GM10266 (cell line): ENCODE results near the gene ACSF3.

Experiments used
- DNase-seq: peaks from one replicate; pipeline ENCODE4 v3.0.0; 2012; ENCODE audit errors: extremely low spot score
- TF ChIP-seq, protein P1 (sequence below): IDR thresholded peaks from 2 replicates; pipeline ENCODE4 v1.5.1; 2012; ENCODE audit warnings: mild to moderate bottlenecking, low read depth; ENCODE audit not compliant: control insufficient read depth, insufficient read depth; ENCODE audit errors: missing control alignments

Gene ACSF3

DNA sequence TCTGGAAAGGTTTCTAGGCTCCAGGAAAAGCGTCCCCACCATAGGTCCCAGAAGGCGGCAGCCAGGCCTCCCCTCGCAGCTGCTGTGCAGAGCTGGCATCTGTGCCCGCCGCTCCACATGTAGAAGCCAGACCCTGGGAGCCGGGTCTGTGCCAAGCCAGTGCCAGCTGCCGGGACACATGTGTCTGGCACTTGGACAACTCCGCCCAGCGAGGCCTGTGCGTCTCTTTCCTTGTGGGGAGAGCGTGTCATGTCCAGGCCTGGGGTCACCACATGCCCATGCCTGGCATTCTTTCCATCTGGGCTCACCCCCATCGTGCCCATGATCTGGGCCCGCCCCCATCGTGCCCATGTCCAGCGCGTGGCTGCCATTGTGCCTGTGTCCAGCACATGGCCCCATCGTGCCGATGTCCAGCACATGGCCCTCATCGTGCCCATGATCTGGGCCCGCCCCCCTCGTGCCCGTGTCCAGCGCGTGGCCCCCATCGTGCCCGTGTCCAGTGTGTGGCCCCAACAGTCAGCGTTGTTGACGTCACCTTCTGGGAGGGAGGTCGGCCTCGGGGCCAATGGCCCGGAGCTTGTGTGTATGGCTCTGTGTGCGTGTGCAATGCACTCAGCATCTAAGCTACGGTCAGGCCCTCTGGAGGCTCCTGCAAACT lies 13.3 kb upstream of the ACSF3 start:
- no peak for DNase-seq

DNA sequence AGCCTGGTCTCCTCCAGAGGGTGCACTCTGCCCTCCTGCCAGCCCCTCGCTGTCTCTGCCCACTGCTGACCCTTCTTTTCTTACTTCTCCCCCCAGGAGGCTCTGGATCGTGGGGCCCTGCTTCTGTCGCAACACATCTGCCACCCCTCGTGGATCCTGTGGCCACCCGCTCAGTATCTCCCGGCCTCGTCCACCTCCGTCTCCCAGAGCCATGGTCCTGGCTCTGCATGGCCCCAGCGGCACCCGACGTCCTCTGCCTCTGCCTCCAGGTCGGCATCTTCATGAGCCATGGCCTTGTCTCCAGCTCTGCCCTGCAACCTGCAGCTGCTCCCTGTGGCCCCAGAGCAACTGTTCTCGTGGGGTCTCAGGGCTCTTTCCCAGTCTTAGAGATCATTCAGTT lies 12.1 kb upstream of the ACSF3 start:
- no peak for DNase-seq
- TF ChIP-seq, protein P1, sequence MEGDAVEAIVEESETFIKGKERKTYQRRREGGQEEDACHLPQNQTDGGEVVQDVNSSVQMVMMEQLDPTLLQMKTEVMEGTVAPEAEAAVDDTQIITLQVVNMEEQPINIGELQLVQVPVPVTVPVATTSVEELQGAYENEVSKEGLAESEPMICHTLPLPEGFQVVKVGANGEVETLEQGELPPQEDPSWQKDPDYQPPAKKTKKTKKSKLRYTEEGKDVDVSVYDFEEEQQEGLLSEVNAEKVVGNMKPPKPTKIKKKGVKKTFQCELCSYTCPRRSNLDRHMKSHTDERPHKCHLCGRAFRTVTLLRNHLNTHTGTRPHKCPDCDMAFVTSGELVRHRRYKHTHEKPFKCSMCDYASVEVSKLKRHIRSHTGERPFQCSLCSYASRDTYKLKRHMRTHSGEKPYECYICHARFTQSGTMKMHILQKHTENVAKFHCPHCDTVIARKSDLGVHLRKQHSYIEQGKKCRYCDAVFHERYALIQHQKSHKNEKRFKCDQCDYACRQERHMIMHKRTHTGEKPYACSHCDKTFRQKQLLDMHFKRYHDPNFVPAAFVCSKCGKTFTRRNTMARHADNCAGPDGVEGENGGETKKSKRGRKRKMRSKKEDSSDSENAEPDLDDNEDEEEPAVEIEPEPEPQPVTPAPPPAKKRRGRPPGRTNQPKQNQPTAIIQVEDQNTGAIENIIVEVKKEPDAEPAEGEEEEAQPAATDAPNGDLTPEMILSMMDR, result no peak

More for the DNA sequence above, 13.3 kb upstream of the ACSF3 start:
- TF ChIP-seq, protein P1, result no peak

DNA sequence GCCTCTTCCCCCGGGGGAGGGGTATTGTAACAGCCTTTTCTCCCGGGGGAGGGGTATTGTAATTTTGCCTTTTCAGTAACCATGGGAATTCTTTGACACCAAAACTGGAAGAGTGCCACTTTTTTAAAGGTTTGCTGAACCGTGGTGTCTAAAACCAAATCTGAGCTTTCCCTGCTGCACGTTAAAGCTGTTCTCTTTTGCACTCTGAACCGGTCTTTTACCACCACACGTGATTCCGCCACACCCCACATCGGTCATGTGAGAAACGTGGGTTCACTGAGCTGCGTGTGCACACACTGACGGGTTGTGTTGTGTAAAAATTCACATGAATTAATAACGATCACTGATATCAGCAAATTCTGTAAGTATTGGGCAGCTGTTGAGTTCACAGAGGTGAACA lies 9.2 kb upstream of the ACSF3 start:
- TF ChIP-seq, protein P1, result no peak

DNA sequence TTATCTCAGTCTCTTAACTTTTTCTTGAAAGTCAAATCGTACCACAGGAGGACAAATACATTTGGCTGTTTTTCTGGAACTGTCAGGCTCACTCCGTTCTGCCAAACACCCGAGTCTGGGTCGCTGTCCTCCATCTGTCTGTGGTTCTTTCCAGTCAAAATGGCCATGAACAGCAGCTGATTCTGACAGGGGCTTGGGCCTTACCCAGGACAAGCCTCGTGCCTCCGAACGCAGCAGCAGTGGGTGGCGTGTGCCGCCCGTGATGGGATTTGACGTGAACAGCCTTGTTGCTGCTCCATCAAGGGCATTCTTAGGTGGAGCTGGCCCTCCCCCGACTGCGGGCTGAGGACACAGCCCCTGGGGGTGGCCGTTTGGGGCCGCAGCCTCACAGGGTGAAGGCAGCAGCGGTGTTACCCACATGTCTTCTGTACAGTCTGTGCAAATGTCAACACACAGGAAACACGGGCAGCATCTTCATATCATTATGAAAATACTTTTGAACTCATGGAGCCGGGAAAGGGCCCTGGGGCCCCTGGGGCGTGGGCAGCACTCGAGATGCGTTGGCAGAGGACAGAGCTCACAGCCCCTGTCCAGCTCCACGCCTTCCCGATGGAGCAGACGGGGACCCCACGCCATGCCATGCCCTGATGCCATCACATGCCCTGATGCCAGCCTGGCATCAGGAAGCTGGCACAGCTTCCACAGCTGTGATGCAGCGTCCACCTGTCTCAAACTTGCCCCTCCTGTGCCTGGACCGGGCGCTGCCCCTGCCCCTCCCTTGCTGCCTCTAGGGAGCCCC lies 8.6 kb upstream of the ACSF3 start:
- TF ChIP-seq, protein P1, result no peak
- DNase-seq, result no peak

More for the DNA sequence above, 9.2 kb upstream of the ACSF3 start:
- DNase-seq, result no peak

DNA sequence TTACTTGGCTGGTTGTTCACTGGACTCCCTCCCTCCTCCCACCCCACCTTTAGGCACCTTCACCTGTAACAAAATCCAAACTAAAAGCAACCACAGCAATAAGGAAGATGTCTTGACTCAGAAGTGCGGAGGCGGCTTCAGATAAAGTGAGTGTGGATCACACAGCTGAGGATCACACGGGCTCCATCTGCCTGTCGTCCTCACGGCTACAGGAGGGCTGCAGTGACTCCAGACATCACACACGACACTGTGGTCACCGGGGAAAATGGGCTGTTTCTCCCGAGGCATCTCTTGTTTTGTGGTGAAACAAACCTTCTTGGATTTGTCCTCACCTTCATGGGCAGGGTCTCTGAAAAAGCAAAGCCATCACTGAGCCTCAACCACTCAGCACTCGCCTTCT lies 7.9 kb upstream of the ACSF3 start:
- TF ChIP-seq, protein P1, result no peak
- DNase-seq, result no peak

DNA sequence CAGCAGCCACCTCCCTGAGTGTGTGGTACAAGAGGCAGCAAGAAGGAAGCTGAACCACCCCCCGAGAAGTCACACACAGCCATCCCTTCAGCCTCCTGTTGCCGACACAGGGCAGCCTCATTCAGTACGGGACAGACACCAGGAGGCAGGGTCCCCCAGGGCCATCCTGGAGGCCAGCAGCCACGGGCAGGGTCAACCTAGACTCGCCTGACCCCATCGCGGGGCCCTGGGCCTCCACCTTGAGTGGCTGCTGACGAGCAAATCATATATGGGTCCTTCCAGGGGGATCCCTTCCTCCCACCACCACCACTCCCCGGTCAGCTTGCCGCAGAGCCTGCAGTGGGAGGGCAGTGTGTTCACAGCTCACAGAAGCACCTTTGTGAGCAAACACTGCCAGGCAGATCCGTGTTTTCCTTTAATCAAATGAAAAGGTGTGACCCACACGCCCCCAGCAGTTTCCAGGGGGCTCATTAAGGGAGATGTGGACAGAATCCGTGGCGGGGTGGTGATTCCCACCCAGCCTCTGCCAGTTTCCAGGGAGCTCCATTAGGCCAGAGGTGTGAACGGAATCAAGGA lies 5.6 kb upstream of the ACSF3 start:
- no peak for DNase-seq
- TF ChIP-seq, protein P1, result no peak

DNA sequence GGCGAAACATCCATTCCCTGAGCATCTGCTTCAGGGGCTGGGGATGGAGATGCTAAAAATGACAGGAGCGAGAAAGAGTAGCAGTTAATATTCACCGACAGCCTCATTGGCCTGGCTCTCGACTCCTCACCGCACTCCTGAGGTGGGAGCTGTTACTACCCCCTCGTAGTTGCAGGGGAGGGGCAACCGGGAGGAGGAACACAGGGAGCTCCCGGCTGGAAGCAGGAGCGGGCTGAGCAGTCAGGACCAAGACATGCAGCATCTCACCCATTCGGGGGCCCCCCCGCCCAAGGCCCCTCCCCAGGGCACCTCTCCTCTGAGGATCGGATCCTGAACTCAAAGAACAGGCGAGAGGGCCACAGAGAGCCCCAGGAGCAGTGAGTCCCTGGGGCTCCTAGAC lies 4.5 kb upstream of the ACSF3 start:
- DNase-seq, result no peak
- TF ChIP-seq, protein P1, result no peak
